ENCODE data around the gene ACTR1B.
"Not testable (repeated sequence)": the region's sequence is repeated elsewhere in the genome, so short reads cannot be mapped to it uniquely, and the experiment has no call there.

The ACTR1B gene

DNA sequence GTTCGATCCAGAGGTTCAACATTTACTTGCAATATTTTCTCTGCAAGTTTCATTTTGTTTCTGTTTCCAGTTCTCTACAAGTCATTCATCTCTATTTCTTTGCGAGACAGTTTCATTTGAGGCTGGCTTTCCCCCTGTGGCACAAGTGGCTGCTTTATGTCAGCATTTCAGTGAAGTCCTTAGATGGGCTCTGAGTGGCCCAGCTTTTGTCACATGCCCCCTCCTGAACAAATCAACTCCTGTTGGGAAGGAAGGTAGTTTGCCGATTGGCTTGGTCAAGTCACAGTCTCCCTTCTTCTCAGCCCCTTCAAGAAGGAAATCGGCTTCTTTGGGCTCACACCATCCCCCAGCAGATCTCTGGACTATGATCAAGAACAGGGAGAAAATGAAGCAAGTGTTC, 55.1 kb downstream of the ACTR1B start:
- DNase-seq = not testable (repeated sequence)

All from AML-193 (cell line).